ENCODE data around the gene ARHGAP15. TPM values are rescaled to one million over a fixed set of nuclear protein-coding genes. Genes with fewer than 3 reads are reported as not detected.

The ARHGAP15 gene
- total and polyA plus RNA-seq, 7 experiments from 2014 or later = 164 to 311 (median 201) TPM

GRCh38 chr2:143729296-143729814 is 600.1 kb downstream of the ARHGAP15 start:
- intact Hi-C loops (cut with micrococcal nuclease) = no loop called here
- H3K27me3 ChIP-seq (ENCODE audit: control insufficient read depth in 2 of 2, insufficient read depth in 2 of 2, low read length in 2 of 2) = no peaks in the 10 kb centered on the region
- ATAC-seq (no peak), DNase-seq (no peak)
- H3K9me3 Mint-ChIP-seq = no peaks in the 10 kb centered on the region
- H3K4me3 ChIP-seq (ENCODE audit: low read length) = no peak overlapping the region
- H3K4me1 Mint-ChIP-seq = peaks cover 14 to 48% (median 31%) of the 10 kb centered on the region in 7 donors
- peak overlapping the region in 1 of 10 donors; percentile 0 for H3K4me3 Mint-ChIP-seq
- POLR2A ChIA-PET = no interaction called here
- H3K36me3 Mint-ChIP-seq = peaks cover 3 to 55% (median 19%) of the 10 kb centered on the region in 5 donors
- H3K27me3 Mint-ChIP-seq = no peaks in the 10 kb centered on the region
- peaks cover 0 to 9% (median 0%) of the 10 kb centered on the region in 3 experiments for H3K36me3 ChIP-seq (ENCODE audit: control insufficient read depth in 2 of 3, insufficient read depth in 3 of 3, low read length in 3 of 3)
- no peak overlapping the region for H3K27ac ChIP-seq (ENCODE audit: low read depth, low read length)
- CTCF ChIA-PET = no interaction called here
- H3K4me1 ChIP-seq (ENCODE audit: control insufficient read depth in 2 of 2, insufficient read depth in 2 of 2, low read length in 2 of 2) = peaks cover 0 to 12% of the 10 kb centered on the region in 2 donors
- H3K27ac Mint-ChIP-seq = peak overlapping the region in 4 of 9 donors; percentile 5 to 18 (median 7)
- H3K9me3 ChIP-seq (ENCODE audit: control insufficient read depth in 2 of 3, low read length in 3 of 3) = no peaks in the 10 kb centered on the region

DNA sequence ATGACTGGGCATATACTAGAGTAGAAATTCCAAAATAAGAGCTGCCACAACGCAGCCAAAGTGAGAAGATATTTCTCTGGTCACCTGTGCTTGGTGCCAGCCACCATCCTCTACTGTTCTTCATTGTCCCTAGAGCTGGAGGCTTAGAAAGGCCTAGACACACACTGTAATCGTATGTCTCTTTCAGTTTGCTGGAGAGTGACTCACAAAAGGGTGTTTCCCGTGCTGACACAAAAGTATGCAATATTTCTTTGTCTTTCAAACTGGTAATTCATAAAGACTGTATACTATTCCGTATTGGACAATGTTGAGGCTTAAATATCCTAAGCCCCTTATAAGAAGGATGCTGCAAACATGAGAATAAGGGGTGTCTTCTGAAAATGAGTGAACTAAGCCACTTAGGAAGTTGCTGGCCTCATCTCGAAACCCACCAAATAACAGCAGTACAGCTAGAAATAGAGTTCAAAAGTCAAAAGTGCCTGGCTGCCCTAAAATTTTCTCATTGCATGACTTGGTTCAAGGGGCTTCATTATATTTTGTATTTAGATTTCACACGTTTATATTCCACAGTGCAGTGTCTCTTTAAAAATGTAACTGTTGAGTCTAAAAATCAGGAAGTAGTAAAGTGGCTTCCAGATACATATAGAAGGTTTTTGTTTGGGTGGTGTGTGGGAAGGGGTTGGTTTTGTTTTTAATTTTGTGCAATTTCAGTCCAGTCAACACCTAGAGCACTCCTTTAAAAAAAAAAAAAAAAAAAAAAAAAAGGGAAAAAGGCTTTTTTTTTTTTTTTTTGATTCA is 601.1 kb downstream of the ARHGAP15 start:
- Histone ChIP-seq H3K27ac (ENCODE audit: low read depth, low read length) (no peak overlapping the region), H3K4me1 (ENCODE audit: control insufficient read depth in 2 of 2, insufficient read depth in 2 of 2, low read length in 2 of 2) (peaks cover 0 to 12% of the 10 kb centered on the region in 2 donors), H3K27me3 (ENCODE audit: control insufficient read depth in 2 of 2, insufficient read depth in 2 of 2, low read length in 2 of 2) (no peaks in the 10 kb centered on the region), H3K9me3 (ENCODE audit: control insufficient read depth in 2 of 3, low read length in 3 of 3) (no peaks in the 10 kb centered on the region), H3K4me3 (ENCODE audit: low read length) (no peak overlapping the region), H3K36me3 (ENCODE audit: control insufficient read depth in 2 of 3, insufficient read depth in 3 of 3, low read length in 3 of 3) (peaks cover 0 to 14% (median 0%) of the 10 kb centered on the region in 3 experiments)
- H3K4me1 Mint-ChIP-seq = peaks cover 14 to 39% (median 25%) of the 10 kb centered on the region in 7 donors
- no peak for DNase-seq
- intact Hi-C loops (cut with micrococcal nuclease) = no loop called here
- POLR2A ChIA-PET = no interaction called here
- peak; percentile 80 for ATAC-seq
- H3K9me3 Mint-ChIP-seq = no peaks in the 10 kb centered on the region
- H3K27ac Mint-ChIP-seq = peak overlapping the region in 4 of 9 donors; percentile 0 to 47 (median 21)
- H3K27me3 Mint-ChIP-seq = no peaks in the 10 kb centered on the region
- peaks cover 3 to 51% (median 17%) of the 10 kb centered on the region in 5 donors for H3K36me3 Mint-ChIP-seq
- CTCF ChIA-PET = no interaction called here
- peak overlapping the region in 1 of 10 donors; percentile 10 for H3K4me3 Mint-ChIP-seq

DNA sequence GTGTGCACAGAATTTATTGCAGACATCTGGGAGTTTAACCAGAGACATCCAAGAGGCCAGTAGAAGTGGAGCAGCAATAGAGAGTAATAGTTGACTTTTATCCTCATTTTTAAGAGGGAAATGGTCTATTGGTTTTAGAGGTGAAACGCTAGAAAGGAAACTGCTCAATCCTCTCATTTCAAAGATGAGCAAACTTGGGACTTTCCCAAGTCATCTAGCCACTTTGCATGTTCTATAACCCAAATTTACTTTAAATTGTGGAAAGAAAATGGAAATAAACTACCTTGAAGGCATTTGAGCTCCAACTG is 601.7 kb downstream of the ARHGAP15 start:
- no peak overlapping the region for H3K27ac ChIP-seq (ENCODE audit: low read depth, low read length)
- CTCF ChIA-PET = no interaction called here
- no peak for ATAC-seq
- POLR2A ChIA-PET = no interaction called here
- Mint-ChIP-seq H3K27ac (peak overlapping the region in 1 of 9 donors; percentile 62), H3K9me3 (no peaks in the 10 kb centered on the region), H3K27me3 (no peaks in the 10 kb centered on the region), H3K36me3 (peaks cover 3 to 51% (median 19%) of the 10 kb centered on the region in 5 donors), H3K4me1 (peaks cover 14 to 34% (median 23%) of the 10 kb centered on the region in 7 donors), H3K4me3 (no peak overlapping the region)
- H3K36me3 ChIP-seq (ENCODE audit: control insufficient read depth in 2 of 3, insufficient read depth in 3 of 3, low read length in 3 of 3) = peaks cover 0 to 9% (median 0%) of the 10 kb centered on the region in 3 experiments
- DNase-seq = no peak
- no peaks in the 10 kb centered on the region for H3K27me3 ChIP-seq (ENCODE audit: control insufficient read depth in 2 of 2, insufficient read depth in 2 of 2, low read length in 2 of 2)
- H3K9me3 ChIP-seq (ENCODE audit: control insufficient read depth in 2 of 3, low read length in 3 of 3) = no peaks in the 10 kb centered on the region
- intact Hi-C loops (cut with micrococcal nuclease) = no loop called here
- no peak overlapping the region for H3K4me3 ChIP-seq (ENCODE audit: low read length)
- peaks cover 0 to 12% of the 10 kb centered on the region in 2 donors for H3K4me1 ChIP-seq (ENCODE audit: control insufficient read depth in 2 of 2, insufficient read depth in 2 of 2, low read length in 2 of 2)

GRCh38 chr2:143732076-143732475 is 602.9 kb downstream of the ARHGAP15 start:
- POLR2A ChIA-PET = no interaction called here
- Mint-ChIP-seq H3K36me3 (peaks cover 4 to 48% (median 20%) of the 10 kb centered on the region in 5 donors), H3K27ac (no peak overlapping the region), H3K4me1 (peaks cover 12 to 33% (median 20%) of the 10 kb centered on the region in 7 donors), H3K27me3 (no peaks in the 10 kb centered on the region), H3K4me3 (no peak overlapping the region), H3K9me3 (no peaks in the 10 kb centered on the region)
- peaks cover 0 to 12% of the 10 kb centered on the region in 2 donors for H3K4me1 ChIP-seq (ENCODE audit: control insufficient read depth in 2 of 2, insufficient read depth in 2 of 2, low read length in 2 of 2)
- CTCF ChIA-PET = no interaction called here
- peaks cover 0 to 9% (median 0%) of the 10 kb centered on the region in 3 experiments for H3K36me3 ChIP-seq (ENCODE audit: control insufficient read depth in 2 of 3, insufficient read depth in 3 of 3, low read length in 3 of 3)
- ATAC-seq (no peak), DNase-seq (no peak)
- H3K27ac ChIP-seq (ENCODE audit: low read depth, low read length) = no peak overlapping the region
- no peaks in the 10 kb centered on the region for H3K9me3 ChIP-seq (ENCODE audit: control insufficient read depth in 2 of 3, low read length in 3 of 3)
- intact Hi-C loops (cut with micrococcal nuclease) = no loop called here
- H3K27me3 ChIP-seq (ENCODE audit: control insufficient read depth in 2 of 2, insufficient read depth in 2 of 2, low read length in 2 of 2) = no peaks in the 10 kb centered on the region
- no peak overlapping the region for H3K4me3 ChIP-seq (ENCODE audit: low read length)

DNA sequence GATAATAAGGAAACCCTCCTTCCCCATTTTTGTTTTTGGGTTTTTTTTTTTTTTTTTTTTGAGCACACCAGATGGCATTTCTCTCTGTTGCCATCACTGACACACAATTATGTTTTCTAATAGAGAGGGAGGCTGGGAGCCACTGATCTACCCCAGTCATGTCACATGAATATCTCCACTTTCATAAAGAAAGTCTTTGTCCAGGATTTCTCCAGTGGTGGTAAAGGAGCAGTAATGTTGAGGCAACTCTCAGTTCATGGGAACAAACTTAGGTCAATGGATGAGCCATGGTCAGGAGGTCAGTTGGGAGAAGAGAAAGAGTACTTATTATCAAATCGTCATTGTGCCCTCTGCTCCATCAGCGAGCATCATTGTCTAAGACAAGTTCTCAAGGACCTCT is 603.7 kb downstream of the ARHGAP15 start:
- Histone ChIP-seq H3K4me3 (ENCODE audit: low read length) (no peak overlapping the region), H3K9me3 (ENCODE audit: control insufficient read depth in 2 of 3, low read length in 3 of 3) (no peaks in the 10 kb centered on the region), H3K27ac (ENCODE audit: low read depth, low read length) (no peak overlapping the region), H3K27me3 (ENCODE audit: control insufficient read depth in 2 of 2, insufficient read depth in 2 of 2, low read length in 2 of 2) (no peaks in the 10 kb centered on the region), H3K36me3 (ENCODE audit: control insufficient read depth in 2 of 3, insufficient read depth in 3 of 3, low read length in 3 of 3) (peaks cover 0 to 9% (median 0%) of the 10 kb centered on the region in 3 experiments), H3K4me1 (ENCODE audit: control insufficient read depth in 2 of 2, insufficient read depth in 2 of 2, low read length in 2 of 2) (peaks cover 0 to 7% of the 10 kb centered on the region in 2 donors)
- CTCF ChIA-PET = no interaction called here
- POLR2A ChIA-PET = no interaction called here
- DNase-seq (no peak), ATAC-seq (no peak)
- Mint-ChIP-seq H3K4me3 (no peak overlapping the region), H3K36me3 (peaks cover 4 to 49% (median 16%) of the 10 kb centered on the region in 5 donors), H3K27me3 (no peaks in the 10 kb centered on the region), H3K27ac (peak overlapping the region in 2 of 9 donors; percentile 15 to 59), H3K9me3 (no peaks in the 10 kb centered on the region), H3K4me1 (peaks cover 10 to 30% (median 20%) of the 10 kb centered on the region in 7 donors)
- intact Hi-C loops (cut with micrococcal nuclease) = no loop called here

DNA sequence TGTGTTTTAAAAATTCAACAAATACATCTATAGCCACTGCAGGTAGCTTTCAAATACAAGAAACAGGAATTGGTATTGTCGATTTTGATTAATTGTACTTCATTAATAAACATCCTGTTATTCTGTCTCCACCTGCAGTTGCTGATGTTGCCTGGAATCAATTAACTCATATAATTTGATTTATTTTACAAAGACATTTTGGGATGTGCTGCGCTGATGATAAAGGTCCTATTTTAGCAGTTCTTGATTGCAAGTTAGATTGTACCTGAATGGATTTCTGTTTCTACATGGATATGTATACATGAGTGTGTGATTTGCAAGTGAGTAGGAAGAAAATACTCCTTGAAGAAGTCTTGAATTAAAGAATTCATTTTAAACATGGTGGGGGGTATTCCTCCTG is 605.3 kb downstream of the ARHGAP15 start:
- Histone ChIP-seq H3K27ac (ENCODE audit: low read depth, low read length) (no peak overlapping the region), H3K4me1 (ENCODE audit: control insufficient read depth in 2 of 2, insufficient read depth in 2 of 2, low read length in 2 of 2) (no peaks in the 10 kb centered on the region), H3K9me3 (ENCODE audit: control insufficient read depth in 2 of 3, low read length in 3 of 3) (no peaks in the 10 kb centered on the region), H3K4me3 (ENCODE audit: low read length) (no peak overlapping the region), H3K27me3 (ENCODE audit: control insufficient read depth in 2 of 2, insufficient read depth in 2 of 2, low read length in 2 of 2) (no peaks in the 10 kb centered on the region), H3K36me3 (ENCODE audit: control insufficient read depth in 2 of 3, insufficient read depth in 3 of 3, low read length in 3 of 3) (peaks cover 0 to 9% (median 0%) of the 10 kb centered on the region in 3 experiments)
- CTCF ChIA-PET = no interaction called here
- peaks cover 9 to 53% (median 20%) of the 10 kb centered on the region in 5 donors for H3K36me3 Mint-ChIP-seq
- POLR2A ChIA-PET = no interaction called here
- DNase-seq (no peak), ATAC-seq (no peak)
- no peak overlapping the region for H3K4me3 Mint-ChIP-seq
- intact Hi-C loops (cut with micrococcal nuclease) = no loop called here
- no peaks in the 10 kb centered on the region for H3K9me3 Mint-ChIP-seq
- peak overlapping the region in 1 of 9 donors; percentile 19 for H3K27ac Mint-ChIP-seq
- no peaks in the 10 kb centered on the region for H3K27me3 Mint-ChIP-seq
- peaks cover 5 to 23% (median 11%) of the 10 kb centered on the region in 7 donors for H3K4me1 Mint-ChIP-seq

Measured in naive thymus-derived CD4-positive, alpha-beta T cell (primary cell).